ENCODE measurements around the gene DYNC1H1. TPM values are rescaled to one million over a fixed set of nuclear protein-coding genes. Genes with fewer than 3 reads are reported as not detected.
"Not testable (repeated sequence)": the region's sequence is repeated elsewhere in the genome, so short reads cannot be mapped to it uniquely, and the experiment has no call there.

Gene DYNC1H1
- polyA plus RNA-seq, 1 donor from 2014 or later = 298 TPM

- Histone ChIP-seq H3F3A (ENCODE audit: insufficient read depth, low read length, poor library complexity, severe bottlenecking) (no peaks in the 10 kb centered on the region), H3K9ac (ENCODE audit: low read length) (no peak overlapping the region), H3K9me2 (ENCODE audit: insufficient read depth, low read length) (no peaks in the 10 kb centered on the region), H2AFZ (ENCODE audit: low read depth, low read length) (no peak overlapping the region), H3K27me3 (ENCODE audit: insufficient read depth, low read depth, low read length) (no peaks in the 10 kb centered on the region), H3K4me2 (ENCODE audit: low read length) (no peak overlapping the region), H4K20me1 (ENCODE audit: insufficient read depth) (no peaks in the 10 kb centered on the region), H3K36me3 (ENCODE audit: insufficient read depth, low read length) (no peaks in the 10 kb centered on the region), H3K9me3 (ENCODE audit: low read length) (no peaks in the 10 kb centered on the region), H3K27ac (ENCODE audit: low read length) (no peak overlapping the region), H3K79me2 (replicated peaks; ENCODE audit: insufficient read depth, low read length) (no peaks in the 10 kb centered on the region), H3K4me3 (ENCODE audit: low read length) (no peak overlapping the region)
- TF ChIP-seq EZH2 (IDR thresholded peaks at IDR 0.05; ENCODE audit: borderline replicate concordance, insufficient read depth, low read length, poor library complexity, severe bottlenecking) (no peak), MXI1 (conservative IDR thresholded peaks at IDR 0.05; ENCODE audit: poor library complexity, severe bottlenecking) (no peak), REST (IDR thresholded peaks at IDR 0.05; ENCODE audit: borderline replicate concordance) (no peak), POLR2AphosphoS5 (IDR thresholded peaks at IDR 0.05) (no peak), TAF1 (IDR thresholded peaks at IDR 0.05; ENCODE audit: low read depth) (no peak), RAD21 (conservative IDR thresholded peaks at IDR 0.05) (no peak), SMC3 (conservative IDR thresholded peaks at IDR 0.05; ENCODE audit: poor library complexity) (no peak), EP300 (conservative IDR thresholded peaks at IDR 0.05; ENCODE audit: poor library complexity, severe bottlenecking) (no peak)
- TF ChIP-seq, protein P1, sequence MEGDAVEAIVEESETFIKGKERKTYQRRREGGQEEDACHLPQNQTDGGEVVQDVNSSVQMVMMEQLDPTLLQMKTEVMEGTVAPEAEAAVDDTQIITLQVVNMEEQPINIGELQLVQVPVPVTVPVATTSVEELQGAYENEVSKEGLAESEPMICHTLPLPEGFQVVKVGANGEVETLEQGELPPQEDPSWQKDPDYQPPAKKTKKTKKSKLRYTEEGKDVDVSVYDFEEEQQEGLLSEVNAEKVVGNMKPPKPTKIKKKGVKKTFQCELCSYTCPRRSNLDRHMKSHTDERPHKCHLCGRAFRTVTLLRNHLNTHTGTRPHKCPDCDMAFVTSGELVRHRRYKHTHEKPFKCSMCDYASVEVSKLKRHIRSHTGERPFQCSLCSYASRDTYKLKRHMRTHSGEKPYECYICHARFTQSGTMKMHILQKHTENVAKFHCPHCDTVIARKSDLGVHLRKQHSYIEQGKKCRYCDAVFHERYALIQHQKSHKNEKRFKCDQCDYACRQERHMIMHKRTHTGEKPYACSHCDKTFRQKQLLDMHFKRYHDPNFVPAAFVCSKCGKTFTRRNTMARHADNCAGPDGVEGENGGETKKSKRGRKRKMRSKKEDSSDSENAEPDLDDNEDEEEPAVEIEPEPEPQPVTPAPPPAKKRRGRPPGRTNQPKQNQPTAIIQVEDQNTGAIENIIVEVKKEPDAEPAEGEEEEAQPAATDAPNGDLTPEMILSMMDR (IDR thresholded peaks at IDR 0.05; ENCODE audit: poor library complexity, severe bottlenecking) = no peak
Observed at GRCh38 chr14:102077382-102077709, 113.0 kb downstream of the DYNC1H1 start.

DNA sequence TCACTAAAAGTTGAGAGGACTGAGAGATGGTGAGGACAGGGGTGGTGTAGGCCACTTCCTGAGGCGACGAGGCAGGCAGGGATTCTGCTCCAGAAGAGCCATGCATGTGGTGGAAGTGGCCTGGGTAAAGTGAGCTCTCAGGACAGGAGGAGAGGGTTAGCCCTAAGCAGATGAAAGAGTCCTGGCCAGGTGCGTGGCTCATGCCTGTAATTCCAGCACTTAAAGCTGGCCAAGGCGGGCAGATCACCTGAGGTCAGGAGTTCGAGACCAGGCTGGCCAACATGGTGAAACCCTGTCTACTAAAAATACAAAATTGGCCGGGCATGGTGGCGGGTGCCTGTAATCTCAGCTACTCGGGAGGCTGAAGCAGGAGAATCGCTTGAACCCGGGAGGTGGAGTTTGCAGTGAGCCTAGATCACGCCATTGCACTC lies 114.0 kb downstream of the DYNC1H1 start:
- not testable (repeated sequence) for H2AFZ ChIP-seq (ENCODE audit: low read depth, low read length); H3K9ac ChIP-seq (ENCODE audit: low read length); H3K27ac ChIP-seq (ENCODE audit: low read length); H3K79me2 ChIP-seq (replicated peaks; ENCODE audit: insufficient read depth, low read length); H3F3A ChIP-seq (ENCODE audit: insufficient read depth, low read length, poor library complexity, severe bottlenecking); H3K9me2 ChIP-seq (ENCODE audit: insufficient read depth, low read length); H3K27me3 ChIP-seq (ENCODE audit: insufficient read depth, low read depth, low read length); H3K9me3 ChIP-seq (ENCODE audit: low read length); H4K20me1 ChIP-seq (ENCODE audit: insufficient read depth); H3K4me3 ChIP-seq (ENCODE audit: low read length); H3K4me2 ChIP-seq (ENCODE audit: low read length); H3K36me3 ChIP-seq (ENCODE audit: insufficient read depth, low read length)
